GM12878 (cell line): ENCODE results near the gene TMEM18. TPM values are rescaled to one million over a fixed set of nuclear protein-coding genes. Genes with fewer than 3 reads are reported as not detected.

Experiments
- ATAC-seq: fragments of 200-7000 bp; cut with Tn5 transposase; 3 replicates; pipeline ENCODE4 v1.9.1; 2020; ENCODE audit warnings: mild to moderate bottlenecking, moderate library complexity
- BruUV-seq: library from RNA; stranded (reverse); fragments of 400-500 nt; replicated peaks from 2 replicates; lab custom pipeline; 2021; lab: Mats Ljungman, UMichigan
- CTCF ChIA-PET: fragments of 300-600 bp; sonication (Branson Sonifier 250); formaldehyde crosslinking; extraction: SDS; loops from one replicate; lab custom pipeline; 2021; ENCODE audit warnings: inconsistent platforms; lab: Yijun Ruan, JAX
- POLR2A ChIA-PET: fragments of 350-600 bp; formaldehyde crosslinking; extraction: SDS; loops from one replicate; lab custom pipeline; 2021; ENCODE audit warnings: inconsistent platforms; lab: Charles Lee
- RAD21 ChIA-PET: fragments of 300-600 bp; sonication (Branson Sonifier 250); formaldehyde crosslinking; loops from one replicate; lab custom pipeline; 2023; ENCODE audit warnings: antibody characterized with exemption; ENCODE audit not compliant: unreplicated experiment; lab: Charles Lee
- SMC1A ChIA-PET: fragments of 300-600 bp; sonication (Branson Sonifier 250); formaldehyde crosslinking; loops from one replicate; lab custom pipeline; 2023; ENCODE audit not compliant: unreplicated experiment, uncharacterized antibody; lab: Charles Lee
- DNase-seq: peaks from one replicate; pipeline ENCODE4 v3.0.0-alpha.2; 2011; ENCODE audit warnings: low read depth, low spot score
- FAIRE-seq: peaks from 3 replicates; lab custom pipeline; 2011; peaks lifted over from hg19 to GRCh38; lab: Jason Lieb, UNC
- H2AFZ ChIP-seq: 2 replicates; pipeline ENCODE4 v1.6.0; 2011; ENCODE audit warnings: low read depth, low read length, control low read depth; ENCODE audit not compliant: control insufficient read depth
- H3K27ac ChIP-seq: 2 replicates; pipeline ENCODE4 v1.5.1; 2011; ENCODE audit warnings: control low read depth; ENCODE audit not compliant: control insufficient read depth, insufficient read depth
- H3K27me3 ChIP-seq, 2 experiments: replicated peaks in 1 of 2; 2 replicates each; pipeline versions ENCODE4 v1.6.0 to v1.6.1; 2011; ENCODE audit warnings: low read length in 1 of 2; ENCODE audit not compliant: control insufficient read depth in 2 of 2, insufficient read depth in 2 of 2
- H3K36me3 ChIP-seq, 2 experiments: 2 replicates each; pipeline ENCODE4 v1.5.1; 2011; ENCODE audit warnings: low read length in 1 of 2; ENCODE audit not compliant: control insufficient read depth in 2 of 2, insufficient read depth in 2 of 2
- H3K4me1 ChIP-seq: 2 replicates; pipeline ENCODE4 v1.6.1; 2011; ENCODE audit warnings: mild to moderate bottlenecking, low read length, moderate library complexity, mixed read lengths; ENCODE audit not compliant: control insufficient read depth, insufficient read depth
- H3K4me2 ChIP-seq: 2 replicates; pipeline ENCODE4 v1.6.0; 2011; ENCODE audit warnings: control low read depth; ENCODE audit not compliant: control insufficient read depth, insufficient read depth
- H3K4me3 ChIP-seq: fragments of 200-600 bp; sonication (generic); 2 replicates; pipeline ENCODE4 v1.5.1; 2016
- H3K79me2 ChIP-seq: 2 replicates; pipeline ENCODE4 v1.6.0; 2011; ENCODE audit warnings: low read length; ENCODE audit not compliant: control insufficient read depth, insufficient read depth
- H3K9ac ChIP-seq: 2 replicates; pipeline ENCODE4 v1.8.0; 2011; ENCODE audit warnings: low read length, control low read depth, mixed read lengths; ENCODE audit not compliant: control insufficient read depth, insufficient read depth
- H3K9me3 ChIP-seq: replicated peaks from 3 replicates; pipeline ENCODE4 v1.5.1; 2011; ENCODE audit warnings: mild to moderate bottlenecking, low read length; ENCODE audit not compliant: control insufficient read depth, insufficient read depth
- H4K20me1 ChIP-seq: 2 replicates; pipeline ENCODE4 v1.6.0; 2011; ENCODE audit not compliant: control insufficient read depth, insufficient read depth
- CBFB ChIP-seq: IDR thresholded peaks from 2 replicates; pipeline ENCODE4 v1.6.1; 2016; ENCODE audit warnings: antibody characterized with exemption, low read depth
- HDAC6 ChIP-seq: fragments of 200-600 bp; sonication (generic); IDR thresholded peaks from one replicate; pipeline ENCODE4 v1.8.0; 2017; ENCODE audit warnings: antibody characterized with exemption; ENCODE audit not compliant: unreplicated experiment
- KLF5 ChIP-seq: fragments of 450-650 bp; IDR thresholded peaks from 2 replicates; pipeline ENCODE4 v1.6.1; 2014; ENCODE audit warnings: mild to moderate bottlenecking; ENCODE audit not compliant: partially characterized antibody
- NR2C1 ChIP-seq: fragments of 450-650 bp; IDR thresholded peaks from 2 replicates; pipeline ENCODE4 v1.6.1; 2017; ENCODE audit warnings: antibody characterized with exemption, mild to moderate bottlenecking, moderate library complexity
- RB1 ChIP-seq: fragments of 450-650 bp; formaldehyde crosslinking; IDR thresholded peaks from 2 replicates; pipeline ENCODE4 v1.6.1; 2017; ENCODE audit warnings: mild to moderate bottlenecking, borderline replicate concordance
- SMARCA5 ChIP-seq: fragments of 450-650 bp; IDR thresholded peaks from 2 replicates; pipeline ENCODE4 v1.6.1; 2017; ENCODE audit warnings: mild to moderate bottlenecking
- SREBF1 ChIP-seq: IDR thresholded peaks from 2 replicates; pipeline ENCODE4 v1.6.1; 2012; ENCODE audit warnings: mild to moderate bottlenecking, low read length
- ZNF274 ChIP-seq: IDR thresholded peaks from one replicate; pipeline ENCODE4 v1.8.0; 2011; ENCODE audit not compliant: insufficient read length, insufficient read depth
- WGBS: methylation state at CpG from one replicate; pipeline ENCODE4 v1.1.6; 2016; ENCODE audit warnings: low lambda C conversion rate; ENCODE audit not compliant: insufficient replicate concordance, insufficient coverage; ENCODE audit errors: missing lambda C conversion rate; 5-methylcytosine and 5-hydroxymethylcytosine counted together
- in situ Hi-C: fragments of 300-500 bp; cut with MboI; formaldehyde crosslinking; loops from 9 replicates; pipeline ENCODE4 v1.14.3; 2018; ENCODE audit warnings: mixed read lengths
- intact Hi-C: fragments of 100-400 bp; cut with micrococcal nuclease; formaldehyde crosslinking; loops from one replicate; pipeline ENCODE4 v1.14.2; 2022; ENCODE audit not compliant: unreplicated experiment
- polyA plus RNA-seq, 11 experiments: library from polyadenylated mRNA; depleted of rRNA in 4 of 11; unstranded in 6 of 11; stranded (reverse) in 5 of 11; fragments of >200 nt; fragmentation: Nextera tagmentation in 4 of 11; fragmentation: Illumina TruSeq in 1 of 11; extraction: Ambion mirVana in 4 of 11; extraction: Trizol in 1 of 11; gene quantifications; 1 replicate in 1 of 11; 2 replicates in 10 of 11; pipeline versions ENCODE4 v1.2.1 to v1.2.3, GENCODE V29; 2011 to 2016; ENCODE audit warnings: inconsistent platforms in 2 of 11, missing spikeins in 2 of 11, low read depth in 1 of 11
- total RNA-seq, 4 experiments: library from RNA; depleted of rRNA in 3 of 4; stranded (reverse); fragments of >200 nt in 3 of 4; fragmentation: Illumina TruSeq in 1 of 4; extraction: Trizol in 1 of 4; gene quantifications; 2 replicates each; pipeline versions ENCODE4 v1.2.1 to v1.2.3, GENCODE V29; 2013 to 2021
- TF ChIP-seq, protein P1 (sequence below): fragments of 450-650 bp; formaldehyde crosslinking; IDR thresholded peaks from 2 replicates; pipeline ENCODE4 v1.5.0; 2022; ENCODE audit warnings: mild to moderate bottlenecking, missing genetic modification characterization
- TF ChIP-seq, protein P2 (sequence below), 3 experiments: IDR thresholded peaks in 2 of 3; conservative IDR thresholded peaks in 1 of 3; 2 replicates each; pipeline ENCODE4 v1.5.1; 2011; ENCODE audit warnings: low read depth in 3 of 3, low read length in 3 of 3, mild to moderate bottlenecking in 3 of 3, control low read depth in 2 of 3, moderate library complexity in 2 of 3, inconsistent platforms in 1 of 3, mixed read lengths in 1 of 3; ENCODE audit not compliant: control insufficient read depth in 2 of 3, insufficient read depth in 1 of 3; ENCODE audit errors: extremely low read depth in 1 of 3
- TF ChIP-seq, protein P3 (sequence below): IDR thresholded peaks from 2 replicates; pipeline ENCODE4 v1.6.1; 2011; ENCODE audit warnings: low read depth, low read length, improper control_type of control experiment, borderline replicate concordance

TMEM18 gene
- total and polyA plus RNA-seq, 10 of the 15 experiments (the other 5 are each of a cell fraction or from before 2014, with no cell fraction given) = 11.2 to 56.3 (median 26.0) TPM

DNA sequence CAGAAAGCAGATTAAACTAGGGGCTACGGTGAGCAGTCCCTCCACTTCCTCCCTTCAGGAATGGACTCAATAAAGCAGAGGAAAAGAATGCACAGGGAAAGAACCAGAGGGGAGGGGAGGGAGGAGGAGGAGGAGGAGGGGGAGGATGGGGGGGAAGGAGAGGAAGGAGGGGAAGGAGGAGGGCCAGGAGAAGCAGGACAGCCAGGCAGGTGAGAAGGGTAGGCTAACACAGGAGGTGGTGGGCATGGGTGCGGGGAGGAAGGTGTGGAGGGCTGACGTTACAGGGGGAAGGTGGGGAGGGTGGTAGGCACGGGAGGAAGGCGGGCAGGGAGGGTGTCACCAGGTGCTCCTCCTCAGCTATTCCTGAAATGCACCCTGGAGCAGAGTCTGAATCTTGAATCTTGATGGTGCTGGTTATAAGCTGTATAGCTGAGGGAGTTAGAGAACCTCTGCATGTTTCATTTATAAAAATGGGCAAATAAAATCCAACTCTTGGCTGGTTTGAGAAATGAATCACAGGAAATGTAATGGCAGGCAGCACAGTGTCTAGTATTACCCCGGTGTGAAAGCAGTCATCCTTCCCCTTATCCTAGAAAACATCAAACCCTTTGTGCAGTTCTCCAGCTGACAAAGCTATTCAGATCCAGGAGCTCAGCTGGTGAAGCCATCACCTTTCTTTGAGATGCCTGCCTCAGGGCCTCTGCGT lies 3.4 kb downstream of the TMEM18 start:
- no peak for DNase-seq
- ChIA-PET RAD21 (no interaction called here), SMC1A (no interaction called here), CTCF (interaction anchor here (0.6 kb wide), 1 partner anchor 69 kb away, joined by 3 read pairs; no protein-coding TSS in a partner anchor), POLR2A (no interaction called here)
- H3K9me3 ChIP-seq = no peaks in the 10 kb centered on the region; the same call in 2 of the 3 replicates
- 0 out of 2 replicates have a peak, but pooled peaks cover 6% of the 10 kb centered on the region for H4K20me1 ChIP-seq
- peaks cover 13 to 24% of the 10 kb centered on the region in 2 experiments for H3K36me3 ChIP-seq
- 5% methylated on average over 4 of the region's 7 CpGs for WGBS
- H3K79me2 ChIP-seq = peaks cover 24% of the 10 kb centered on the region
- H2AFZ ChIP-seq = no peak overlapping the region
- TF ChIP-seq, protein P1, sequence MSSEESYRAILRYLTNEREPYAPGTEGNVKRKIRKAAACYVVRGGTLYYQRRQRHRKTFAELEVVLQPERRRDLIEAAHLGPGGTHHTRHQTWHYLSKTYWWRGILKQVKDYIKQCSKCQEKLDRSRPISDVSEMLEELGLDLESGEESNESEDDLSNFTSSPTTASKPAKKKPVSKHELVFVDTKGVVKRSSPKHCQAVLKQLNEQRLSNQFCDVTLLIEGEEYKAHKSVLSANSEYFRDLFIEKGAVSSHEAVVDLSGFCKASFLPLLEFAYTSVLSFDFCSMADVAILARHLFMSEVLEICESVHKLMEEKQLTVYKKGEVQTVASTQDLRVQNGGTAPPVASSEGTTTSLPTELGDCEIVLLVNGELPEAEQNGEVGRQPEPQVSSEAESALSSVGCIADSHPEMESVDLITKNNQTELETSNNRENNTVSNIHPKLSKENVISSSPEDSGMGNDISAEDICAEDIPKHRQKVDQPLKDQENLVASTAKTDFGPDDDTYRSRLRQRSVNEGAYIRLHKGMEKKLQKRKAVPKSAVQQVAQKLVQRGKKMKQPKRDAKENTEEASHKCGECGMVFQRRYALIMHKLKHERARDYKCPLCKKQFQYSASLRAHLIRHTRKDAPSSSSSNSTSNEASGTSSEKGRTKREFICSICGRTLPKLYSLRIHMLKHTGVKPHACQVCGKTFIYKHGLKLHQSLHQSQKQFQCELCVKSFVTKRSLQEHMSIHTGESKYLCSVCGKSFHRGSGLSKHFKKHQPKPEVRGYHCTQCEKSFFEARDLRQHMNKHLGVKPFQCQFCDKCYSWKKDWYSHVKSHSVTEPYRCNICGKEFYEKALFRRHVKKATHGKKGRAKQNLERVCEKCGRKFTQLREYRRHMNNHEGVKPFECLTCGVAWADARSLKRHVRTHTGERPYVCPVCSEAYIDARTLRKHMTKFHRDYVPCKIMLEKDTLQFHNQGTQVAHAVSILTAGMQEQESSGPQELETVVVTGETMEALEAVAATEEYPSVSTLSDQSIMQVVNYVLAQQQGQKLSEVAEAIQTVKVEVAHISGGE = no peak
- TF ChIP-seq KLF5 (no peak), SMARCA5 (no peak), CBFB (no peak), RB1 (no peak), HDAC6 (no peak), NR2C1 (no peak), SREBF1 (no peak), ZNF274 (no peak)
- TF ChIP-seq, protein P2, sequence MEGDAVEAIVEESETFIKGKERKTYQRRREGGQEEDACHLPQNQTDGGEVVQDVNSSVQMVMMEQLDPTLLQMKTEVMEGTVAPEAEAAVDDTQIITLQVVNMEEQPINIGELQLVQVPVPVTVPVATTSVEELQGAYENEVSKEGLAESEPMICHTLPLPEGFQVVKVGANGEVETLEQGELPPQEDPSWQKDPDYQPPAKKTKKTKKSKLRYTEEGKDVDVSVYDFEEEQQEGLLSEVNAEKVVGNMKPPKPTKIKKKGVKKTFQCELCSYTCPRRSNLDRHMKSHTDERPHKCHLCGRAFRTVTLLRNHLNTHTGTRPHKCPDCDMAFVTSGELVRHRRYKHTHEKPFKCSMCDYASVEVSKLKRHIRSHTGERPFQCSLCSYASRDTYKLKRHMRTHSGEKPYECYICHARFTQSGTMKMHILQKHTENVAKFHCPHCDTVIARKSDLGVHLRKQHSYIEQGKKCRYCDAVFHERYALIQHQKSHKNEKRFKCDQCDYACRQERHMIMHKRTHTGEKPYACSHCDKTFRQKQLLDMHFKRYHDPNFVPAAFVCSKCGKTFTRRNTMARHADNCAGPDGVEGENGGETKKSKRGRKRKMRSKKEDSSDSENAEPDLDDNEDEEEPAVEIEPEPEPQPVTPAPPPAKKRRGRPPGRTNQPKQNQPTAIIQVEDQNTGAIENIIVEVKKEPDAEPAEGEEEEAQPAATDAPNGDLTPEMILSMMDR (IDR thresholded peaks at IDR 0.05 in 2 of 3, conservative IDR thresholded peaks at IDR 0.05 in 1 of 3; ENCODE audit: control insufficient read depth in 2 of 3, extremely low read depth in 1 of 3, insufficient read depth in 1 of 3, low read depth in 3 of 3, low read length in 3 of 3) = no peak
- TF ChIP-seq, protein P3, sequence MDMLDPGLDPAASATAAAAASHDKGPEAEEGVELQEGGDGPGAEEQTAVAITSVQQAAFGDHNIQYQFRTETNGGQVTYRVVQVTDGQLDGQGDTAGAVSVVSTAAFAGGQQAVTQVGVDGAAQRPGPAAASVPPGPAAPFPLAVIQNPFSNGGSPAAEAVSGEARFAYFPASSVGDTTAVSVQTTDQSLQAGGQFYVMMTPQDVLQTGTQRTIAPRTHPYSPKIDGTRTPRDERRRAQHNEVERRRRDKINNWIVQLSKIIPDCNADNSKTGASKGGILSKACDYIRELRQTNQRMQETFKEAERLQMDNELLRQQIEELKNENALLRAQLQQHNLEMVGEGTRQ = no peak
- peak overlapping the region; percentile 34; the same call in 1 of the 2 replicates for H3K9ac ChIP-seq
- H3K27me3 ChIP-seq = no peaks in the 10 kb centered on the region
- BruUV-seq = no TSS peak
- no peak for FAIRE-seq
- H3K4me3 ChIP-seq = no peak overlapping the region
- H3K4me1 ChIP-seq = peaks cover 10% of the 10 kb centered on the region
- ATAC-seq = no peak
- in situ Hi-C loops = no loop called here
- peak overlapping the region; percentile 17; the same call in 1 of the 2 replicates for H3K4me2 ChIP-seq
- H3K27ac ChIP-seq = peak overlapping the region; percentile 10; the same call in 1 of the 2 replicates
- intact Hi-C loops = no loop called here
